Measurements from ENCODE around the gene RAB24.

The RAB24 gene

GRCh38 chr5:177325868-177326381 lies 22.4 kb upstream of the RAB24 start:
- TF ChIP-seq CTCF (IDR thresholded peaks at IDR 0.05; ENCODE audit: insufficient read depth, low read depth, low read length, missing control alignments), result no peak
- no peak overlapping the region for H3K4me3 ChIP-seq (ENCODE audit: low read length)
- DNase-seq (ENCODE audit: low read depth), result no peak

- TF ChIP-seq CTCF (IDR thresholded peaks at IDR 0.05; ENCODE audit: insufficient read depth, low read depth, low read length, missing control alignments), result no peak
- no peak overlapping the region for H3K4me3 ChIP-seq (ENCODE audit: low read length)
- DNase-seq (ENCODE audit: low read depth), result no peak
Measured at GRCh38 chr5:177320879-177321278, 17.4 kb upstream of the RAB24 start.

GRCh38 chr5:177319913-177320588 lies 16.5 kb upstream of the RAB24 start:
- TF ChIP-seq CTCF (IDR thresholded peaks at IDR 0.05; ENCODE audit: insufficient read depth, low read depth, low read length, missing control alignments), result no peak
- no peak for DNase-seq (ENCODE audit: low read depth)
- no peak overlapping the region for H3K4me3 ChIP-seq (ENCODE audit: low read length)

- DNase-seq (ENCODE audit: low read depth), result peak; percentile 82
- H3K4me3 ChIP-seq (ENCODE audit: low read length), result no peak overlapping the region
- TF ChIP-seq CTCF (IDR thresholded peaks at IDR 0.05; ENCODE audit: insufficient read depth, low read depth, low read length, missing control alignments), result peak; percentile 93
Measured at GRCh38 chr5:177317959-177318377, 14.4 kb upstream of the RAB24 start.

GRCh38 chr5:177316005-177316404 lies 12.5 kb upstream of the RAB24 start:
- DNase-seq (ENCODE audit: low read depth), result no peak
- TF ChIP-seq CTCF (IDR thresholded peaks at IDR 0.05; ENCODE audit: insufficient read depth, low read depth, low read length, missing control alignments), result no peak
- no peak overlapping the region for H3K4me3 ChIP-seq (ENCODE audit: low read length)

- H3K4me3 ChIP-seq (ENCODE audit: low read length), result no peak overlapping the region
- TF ChIP-seq CTCF (IDR thresholded peaks at IDR 0.05; ENCODE audit: insufficient read depth, low read depth, low read length, missing control alignments), result no peak
- no peak for DNase-seq (ENCODE audit: low read depth)
Measured at GRCh38 chr5:177315411-177315810, 11.9 kb upstream of the RAB24 start.
